SKM-1 treated with dmso at 0.1 percent for 144 hours (cell line): ENCODE data around the gene PCBP3.
"Not testable (repeated sequence)": the region's sequence is repeated elsewhere in the genome, so short reads cannot be mapped to it uniquely, and the experiment has no call there.

Experiments
- DNase-seq: peaks from one replicate; lab custom pipeline; 2025; ENCODE audit not compliant: unreplicated experiment; lab: John Stamatoyannopoulos, UW

Gene PCBP3

GRCh38 chr21:45669382-45669781 lies 25.9 kb downstream of the PCBP3 start:
- no peak for DNase-seq

GRCh38 chr21:45670731-45671130 lies 27.2 kb downstream of the PCBP3 start:
- no peak for DNase-seq

GRCh38 chr21:45678790-45679189 lies 35.3 kb downstream of the PCBP3 start:
- not testable (repeated sequence) for DNase-seq

- DNase-seq = no peak
Measured at GRCh38 chr21:45680215-45680614, 36.7 kb downstream of the PCBP3 start.

GRCh38 chr21:45695086-45695485 lies 51.6 kb downstream of the PCBP3 start:
- no peak for DNase-seq

GRCh38 chr21:45698493-45699184 lies 55.1 kb downstream of the PCBP3 start:
- DNase-seq = no peak

GRCh38 chr21:45699251-45699942 lies 55.9 kb downstream of the PCBP3 start:
- DNase-seq = no peak

GRCh38 chr21:45699966-45700365 lies 56.4 kb downstream of the PCBP3 start:
- no peak for DNase-seq

GRCh38 chr21:45700461-45700860 lies 56.9 kb downstream of the PCBP3 start:
- DNase-seq = no peak

GRCh38 chr21:45704311-45705108 lies 61.0 kb downstream of the PCBP3 start:
- no peak for DNase-seq

- no peak for DNase-seq
Measured at GRCh38 chr21:45706299-45706698, 62.8 kb downstream of the PCBP3 start.

GRCh38 chr21:45709173-45709572 lies 65.6 kb downstream of the PCBP3 start:
- peak; percentile 80 for DNase-seq

GRCh38 chr21:45709696-45710268 lies 66.3 kb downstream of the PCBP3 start:
- no peak for DNase-seq

- not testable (repeated sequence) for DNase-seq
Measured at GRCh38 chr21:45710306-45710705, 66.8 kb downstream of the PCBP3 start.

GRCh38 chr21:45713613-45714012 lies 70.1 kb downstream of the PCBP3 start:
- no peak for DNase-seq

GRCh38 chr21:45715441-45715840 lies 71.9 kb downstream of the PCBP3 start:
- no peak for DNase-seq

GRCh38 chr21:45718413-45718812 lies 74.9 kb downstream of the PCBP3 start:
- DNase-seq = no peak

GRCh38 chr21:45719177-45719802 lies 75.8 kb downstream of the PCBP3 start:
- no peak for DNase-seq

- DNase-seq = not testable (repeated sequence)
Measured at GRCh38 chr21:45720204-45720603, 76.7 kb downstream of the PCBP3 start.

GRCh38 chr21:45721671-45722070 lies 78.1 kb downstream of the PCBP3 start:
- no peak for DNase-seq
